Sigmoid colon (tissue), 4 donors: ENCODE measurements around the gene XAGE2.

Experiments
- CTCF ChIP-seq, 4 experiments: fragments of 450-650 bp in 3 of 4; fragments of 200-600 bp in 1 of 4; IDR thresholded peaks; one replicate each; pipeline ENCODE4 v1.5.1; 2016 to 2019; ENCODE audit warnings: antibody characterized with exemption in 4 of 4, mild to moderate bottlenecking in 3 of 4, moderate library complexity in 2 of 4
- POLR2A ChIP-seq, 2 donors: fragments of 450-650 bp; IDR thresholded peaks; one replicate each; pipeline ENCODE4 v1.6.1; 2016; ENCODE audit warnings: antibody characterized with exemption in 2 of 2, mild to moderate bottlenecking in 2 of 2, moderate library complexity in 2 of 2
- POLR2AphosphoS5 ChIP-seq, 4 donors: sonication (generic); formaldehyde crosslinking; IDR thresholded peaks; one replicate each; pipeline ENCODE4 v1.6.1; 2017; ENCODE audit warnings: antibody characterized with exemption in 4 of 4

GRCh38 chrX:52368368-52369055, at the start of gene XAGE2:
- no peak for TF ChIP-seq CTCF (IDR thresholded peaks at IDR 0.05)
- TF ChIP-seq POLR2AphosphoS5 (IDR thresholded peaks at IDR 0.05) = no peak
- no peak for TF ChIP-seq POLR2A (IDR thresholded peaks at IDR 0.05)
